GM18873 (cell line): ENCODE measurements around the gene IPCEF1.
"Not testable (repeated sequence)": the region's sequence is repeated elsewhere in the genome, so short reads cannot be mapped to it uniquely, and the experiment has no call there.

Experiments
- ATAC-seq: cut with Tn5 transposase; IDR thresholded peaks from one replicate; pipeline ENCODE4 v1.9.1; 2021; ENCODE audit warnings: mild to moderate bottlenecking, moderate library complexity, moderate number of reproducible peaks; ENCODE audit not compliant: unreplicated experiment, low FRiP score

The IPCEF1 gene

GRCh38 chr6:154228521-154228905 lies 128.1 kb downstream of the IPCEF1 start:
- no peak for ATAC-seq

- no peak for ATAC-seq
These were observed 128.6 kb downstream of the IPCEF1 start for GRCh38 chr6:154227862-154228520.

DNA sequence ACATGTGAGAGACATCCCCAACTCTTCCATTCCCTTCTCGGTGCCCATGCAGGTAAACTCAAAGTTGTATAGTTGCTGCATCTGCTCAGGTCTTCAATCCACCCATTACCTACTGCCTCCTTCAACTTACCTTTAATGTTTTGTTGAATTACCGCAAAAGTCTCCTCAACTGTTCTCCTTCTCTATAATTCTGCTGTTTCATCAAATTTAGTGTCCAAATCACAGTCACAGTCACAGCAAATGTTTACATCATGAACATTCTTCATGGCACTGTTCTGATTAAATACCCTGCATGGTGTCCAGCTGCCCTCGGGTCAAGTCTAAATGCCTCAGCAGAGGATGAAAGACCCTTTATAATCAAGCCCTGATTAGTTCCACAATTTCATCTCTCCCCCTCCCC lies 130.1 kb downstream of the IPCEF1 start:
- ATAC-seq = no peak

DNA sequence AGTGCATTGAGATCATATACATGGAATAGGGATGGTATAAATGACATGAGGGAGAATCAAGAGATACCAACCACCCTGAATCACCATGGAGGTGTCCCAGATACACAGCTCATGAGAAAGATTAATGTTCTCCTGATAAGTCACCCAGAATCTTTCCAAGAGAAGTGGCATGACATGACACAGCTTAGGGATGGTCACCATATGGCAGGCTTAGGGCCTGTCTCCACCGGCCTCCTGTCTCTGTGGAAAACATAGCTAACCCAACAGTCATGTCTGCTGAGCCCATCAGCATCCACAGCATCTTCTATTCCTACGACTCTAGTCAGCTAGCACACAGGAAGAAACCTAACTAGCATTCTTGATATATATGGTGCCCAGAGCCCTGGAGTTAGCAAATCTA lies 133.3 kb downstream of the IPCEF1 start:
- ATAC-seq = no peak

DNA sequence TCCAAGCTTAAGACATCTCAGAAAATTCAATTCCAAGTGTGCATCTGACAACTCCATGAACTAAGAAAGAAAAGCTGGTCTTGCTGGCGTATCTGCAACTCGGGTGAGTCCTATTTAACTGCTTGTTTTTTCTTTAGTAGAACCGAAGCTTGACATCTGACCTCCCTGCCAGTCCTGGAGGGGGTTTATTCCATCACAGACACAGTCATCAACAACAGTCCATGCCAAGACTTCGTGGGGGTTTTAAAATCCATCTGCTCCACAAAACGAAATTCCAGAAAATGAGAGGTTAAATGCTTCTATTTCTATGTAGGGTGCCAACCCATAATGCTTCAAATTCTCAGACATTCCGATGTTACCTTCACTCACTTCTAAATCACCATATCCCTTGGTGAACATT lies 133.9 kb downstream of the IPCEF1 start:
- no peak for ATAC-seq

DNA sequence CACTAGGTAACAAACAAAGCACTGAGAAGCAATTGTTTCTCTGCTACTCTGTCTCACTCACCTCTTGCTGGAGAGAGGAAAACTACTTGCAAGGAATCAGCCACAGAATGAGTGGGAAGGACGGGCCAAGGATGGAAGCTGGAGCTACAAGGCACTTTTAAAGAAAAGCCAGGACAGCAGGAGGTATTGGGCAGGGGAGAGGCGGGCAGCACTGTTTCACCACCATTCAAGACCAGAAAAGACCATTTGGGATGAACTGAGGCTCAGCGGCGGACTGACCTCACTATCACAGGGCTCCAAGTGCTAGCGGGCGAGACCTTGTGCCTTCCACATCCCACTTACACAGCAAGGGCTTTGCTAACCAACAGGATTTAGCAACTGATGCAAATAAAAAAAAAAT lies 137.4 kb downstream of the IPCEF1 start:
- ATAC-seq = no peak

GRCh38 chr6:154218787-154219186 lies 137.8 kb downstream of the IPCEF1 start:
- no peak for ATAC-seq

DNA sequence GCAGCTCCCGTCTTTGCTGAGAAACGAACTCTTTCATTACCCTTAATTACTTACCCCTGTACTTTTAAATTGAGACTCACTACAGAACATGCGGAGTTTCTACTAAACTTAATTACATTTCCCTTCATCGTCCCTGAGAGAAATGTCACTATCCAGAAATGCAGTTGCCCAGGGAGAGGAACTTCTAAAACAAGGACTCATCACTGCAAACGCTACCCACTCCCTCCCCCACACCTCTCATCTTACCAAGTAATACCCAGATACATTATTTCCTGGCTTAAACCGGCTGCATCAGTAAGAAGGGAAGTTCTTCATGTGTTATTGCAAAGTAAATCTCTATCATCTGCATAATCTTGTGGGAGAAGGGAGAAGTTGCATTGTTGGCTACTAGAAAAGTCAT lies 138.3 kb downstream of the IPCEF1 start:
- ATAC-seq = no peak

GRCh38 chr6:154213782-154214181 lies 142.8 kb downstream of the IPCEF1 start:
- ATAC-seq = no peak

DNA sequence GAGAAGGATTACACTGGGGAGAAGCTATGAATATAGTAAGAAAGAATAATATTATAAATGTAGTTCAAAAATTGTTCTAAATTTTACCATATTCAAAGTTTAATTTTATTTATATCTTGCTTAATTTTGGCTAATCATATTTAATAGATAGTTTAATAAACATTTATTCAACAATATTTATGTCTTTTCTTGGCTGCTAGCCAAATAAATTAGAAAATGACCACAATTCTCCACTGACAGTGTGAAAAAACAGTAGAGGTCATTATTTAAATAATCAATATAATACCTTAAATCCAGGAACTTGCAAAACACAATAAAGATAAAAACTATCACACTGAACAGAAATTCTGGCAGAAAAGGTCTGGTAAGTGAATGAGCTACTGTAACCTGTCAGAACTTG lies 145.9 kb downstream of the IPCEF1 start:
- ATAC-seq = no peak

GRCh38 chr6:154209555-154209954 lies 147.0 kb downstream of the IPCEF1 start:
- no peak for ATAC-seq

- ATAC-seq = no peak
These were observed 149.6 kb downstream of the IPCEF1 start for GRCh38 chr6:154206996-154207395.

GRCh38 chr6:154206141-154206540 lies 150.5 kb downstream of the IPCEF1 start:
- no peak for ATAC-seq

GRCh38 chr6:154202958-154203357 lies 153.6 kb downstream of the IPCEF1 start:
- no peak for ATAC-seq

DNA sequence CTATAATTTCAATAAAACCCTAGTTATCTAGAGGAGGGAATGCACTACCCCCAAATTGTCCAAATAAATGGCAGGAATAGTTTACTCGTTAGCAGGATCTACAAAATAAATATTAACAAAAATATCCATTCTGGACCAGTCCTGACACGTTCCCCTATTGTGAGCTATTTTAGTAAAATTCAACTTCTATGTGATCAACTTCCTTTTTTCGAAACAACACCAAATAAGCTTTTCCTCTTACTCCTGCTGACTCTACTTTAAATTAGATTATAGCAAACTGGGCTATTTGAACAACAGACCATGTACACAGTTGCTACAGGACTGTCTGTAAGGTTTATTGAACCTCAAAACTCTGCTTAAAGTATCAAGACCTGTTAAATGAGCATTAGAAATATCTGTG lies 154.3 kb downstream of the IPCEF1 start:
- no peak for ATAC-seq

- not testable (repeated sequence) for ATAC-seq
These were observed 154.9 kb downstream of the IPCEF1 start for GRCh38 chr6:154201688-154202087.

DNA sequence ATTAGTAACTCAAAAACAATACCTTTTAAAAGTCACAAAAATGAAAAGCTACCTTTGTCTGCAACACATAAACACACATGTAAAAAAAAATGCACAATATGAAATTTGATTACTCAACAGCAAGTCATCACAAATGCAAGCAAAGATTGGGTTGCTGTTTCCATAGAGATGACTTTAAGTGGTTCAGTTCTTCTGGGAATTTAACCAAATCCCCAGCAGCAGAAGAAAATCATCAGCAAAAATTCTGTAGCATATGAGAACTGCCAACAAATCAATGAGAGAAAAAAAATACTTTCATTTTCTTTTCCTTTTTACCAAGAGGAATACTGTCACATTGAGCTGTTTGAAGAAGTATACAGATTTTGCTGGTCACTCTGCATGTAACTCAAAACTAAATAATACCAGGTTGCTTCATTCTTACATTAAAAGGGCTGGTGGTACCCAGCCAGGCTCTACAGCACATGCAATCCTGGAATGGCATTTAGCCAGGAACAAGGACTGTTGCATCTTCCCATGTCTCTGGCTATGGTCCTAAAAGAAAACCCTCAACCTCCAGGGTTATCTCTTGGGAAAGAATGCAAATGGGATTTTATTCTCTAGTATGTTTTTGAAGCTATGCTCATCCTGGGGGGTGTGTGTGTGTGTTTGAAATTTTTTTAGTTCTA lies 159.3 kb downstream of the IPCEF1 start:
- no peak for ATAC-seq

DNA sequence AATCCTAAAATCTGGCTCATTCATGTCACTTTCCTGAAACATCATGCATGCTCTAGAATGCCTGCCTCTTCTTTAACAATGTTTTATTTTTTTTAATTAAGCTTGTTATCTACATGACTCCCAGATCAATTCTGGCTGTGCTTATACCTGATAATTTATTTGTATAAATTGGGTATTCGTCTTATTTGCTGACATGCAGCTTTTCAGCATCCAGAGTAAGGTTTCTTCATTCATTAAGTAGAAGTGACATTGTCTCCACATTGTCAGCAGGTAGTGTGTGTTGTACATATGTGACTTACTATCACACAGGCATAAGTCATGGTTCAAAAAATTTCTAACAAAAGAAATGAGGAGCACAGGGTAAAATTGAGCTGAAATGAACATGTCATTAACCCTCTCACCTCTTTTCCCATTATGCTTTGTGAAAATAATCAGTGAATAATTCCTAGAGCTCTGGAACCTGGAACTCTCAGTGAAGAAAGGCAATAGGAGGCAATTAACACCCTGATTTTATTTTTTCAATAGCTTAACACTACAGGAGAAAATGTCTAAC lies 160.2 kb downstream of the IPCEF1 start:
- ATAC-seq = no peak

DNA sequence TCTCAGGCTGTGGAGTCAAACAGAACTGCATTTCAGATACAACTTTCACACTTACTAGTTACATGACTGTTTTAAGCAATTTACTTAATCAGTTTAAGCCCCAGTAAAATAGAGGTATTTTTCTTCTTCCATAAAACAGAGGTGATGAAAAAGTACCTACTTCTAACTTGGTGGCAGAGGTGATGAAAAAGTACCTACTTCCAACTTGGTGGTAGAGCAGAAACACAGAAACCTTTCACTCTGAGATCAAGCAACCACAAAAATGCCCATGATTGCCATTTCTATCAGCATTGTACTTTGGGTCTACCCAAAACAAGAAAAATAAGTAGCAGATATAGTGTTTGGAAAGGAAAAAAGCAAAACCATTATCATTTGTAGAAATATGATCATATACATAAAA lies 168.9 kb downstream of the IPCEF1 start:
- no peak for ATAC-seq

DNA sequence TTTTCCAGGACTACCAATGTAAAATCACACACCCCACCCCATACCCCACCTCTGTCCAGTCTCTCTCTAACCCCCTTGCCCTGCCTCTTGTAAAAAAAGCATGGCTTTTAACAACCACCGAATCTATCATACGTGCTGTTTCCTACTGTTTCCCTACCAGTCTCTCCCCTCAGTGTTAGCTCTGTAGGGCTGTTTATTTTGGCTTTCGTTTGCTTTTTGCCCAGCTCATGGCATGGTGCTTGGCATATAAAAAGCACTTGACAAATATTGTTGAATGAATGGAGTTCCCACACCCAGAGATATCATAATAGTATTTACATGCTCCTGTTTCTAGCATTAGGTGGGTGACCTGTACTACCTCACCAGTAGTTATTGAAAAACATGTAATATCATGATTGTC lies 169.4 kb downstream of the IPCEF1 start:
- ATAC-seq = no peak

DNA sequence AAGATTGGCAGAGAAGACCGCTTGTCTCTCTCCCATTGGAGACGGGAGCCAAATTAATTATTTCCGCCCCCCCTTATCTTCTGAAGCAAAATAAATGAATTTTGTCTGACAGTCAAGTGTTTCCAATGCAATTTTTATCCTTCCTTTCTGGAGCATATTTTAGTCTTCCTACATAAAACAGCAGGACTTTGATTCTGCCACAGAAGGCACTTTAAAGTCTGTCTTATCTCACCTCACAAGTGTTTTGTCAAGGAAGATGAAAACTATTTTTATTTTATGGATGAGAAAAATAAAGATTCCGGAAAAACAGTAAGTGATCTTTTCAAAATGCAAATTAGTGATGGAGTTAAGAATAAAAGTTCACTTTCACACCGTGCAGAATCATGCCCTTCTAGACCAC lies 177.2 kb downstream of the IPCEF1 start:
- ATAC-seq = no peak

- not testable (repeated sequence) for ATAC-seq
These were observed 184.2 kb downstream of the IPCEF1 start for GRCh38 chr6:154172393-154172792.
